T-helper 1 cell (primary cell): ENCODE data around the gene NUAK1.

Experiments
- DNase-seq, 5 donors: peaks; one replicate each; pipeline ENCODE4 v3.0.0-alpha.2; 2012 to 2020

The NUAK1 gene

DNA sequence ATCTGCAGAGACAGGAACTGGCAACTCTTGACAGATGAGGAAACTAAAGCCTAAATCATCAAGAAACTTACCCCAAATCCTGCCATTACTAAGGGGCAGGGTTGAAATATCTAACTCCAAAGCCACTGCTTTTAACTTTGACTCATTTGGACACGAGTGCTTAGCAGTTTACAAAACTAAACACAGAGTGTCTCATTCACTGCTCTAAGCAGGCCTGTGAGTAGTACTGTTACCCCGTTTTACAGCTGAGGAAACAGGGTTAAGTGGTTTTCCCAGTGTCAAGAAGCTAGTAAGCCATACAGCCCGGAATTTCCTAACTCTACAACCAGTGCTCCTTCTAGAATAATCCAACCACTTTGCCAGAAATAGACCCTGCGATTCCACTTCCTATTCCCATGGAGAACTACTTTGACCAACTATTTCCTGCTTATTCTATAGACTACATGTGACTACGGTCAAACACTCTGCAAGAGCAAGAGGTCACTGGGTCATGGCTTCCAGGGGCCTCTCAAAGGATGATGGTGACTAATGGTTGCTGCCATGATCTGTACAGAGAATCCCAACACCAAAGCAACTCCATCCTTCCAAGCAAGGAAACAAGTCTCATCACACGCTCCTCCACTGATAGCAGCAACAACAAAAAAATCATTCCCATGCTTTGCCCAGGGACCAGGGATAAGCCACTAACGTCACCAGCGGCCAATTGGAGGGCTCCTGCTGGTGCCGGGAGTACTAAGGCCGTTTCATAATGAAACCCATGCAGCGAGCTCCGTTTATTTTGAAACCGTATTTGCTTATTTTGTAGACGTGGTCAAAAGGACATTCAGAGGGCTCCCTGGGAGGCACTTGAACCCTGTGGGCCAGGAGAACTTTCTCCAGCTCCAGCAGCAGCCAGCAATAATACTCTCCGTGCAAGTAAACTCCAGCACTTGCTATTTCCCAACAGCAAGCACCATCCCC is 56.3 kb downstream of the NUAK1 start:
- DNase-seq, result no peak

DNA sequence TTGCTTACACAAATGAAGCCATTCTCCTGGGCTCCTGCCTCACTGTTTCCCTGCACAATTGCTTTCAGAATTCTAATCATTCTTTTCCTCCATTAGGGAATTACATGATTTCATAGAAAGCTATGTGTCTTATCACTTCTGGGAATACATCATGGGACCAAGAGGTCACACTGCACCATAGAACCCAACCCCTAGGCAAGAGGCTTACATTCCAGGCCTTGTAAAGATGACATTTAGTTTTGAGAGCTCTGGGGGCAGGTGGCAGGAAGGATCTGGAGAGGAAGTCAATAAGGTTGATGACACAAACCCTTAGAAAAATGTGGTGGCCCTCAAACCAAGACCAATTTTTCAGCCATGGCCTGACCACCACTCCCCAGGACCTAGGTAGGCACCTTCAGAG is 57.1 kb downstream of the NUAK1 start:
- no peak for DNase-seq

DNA sequence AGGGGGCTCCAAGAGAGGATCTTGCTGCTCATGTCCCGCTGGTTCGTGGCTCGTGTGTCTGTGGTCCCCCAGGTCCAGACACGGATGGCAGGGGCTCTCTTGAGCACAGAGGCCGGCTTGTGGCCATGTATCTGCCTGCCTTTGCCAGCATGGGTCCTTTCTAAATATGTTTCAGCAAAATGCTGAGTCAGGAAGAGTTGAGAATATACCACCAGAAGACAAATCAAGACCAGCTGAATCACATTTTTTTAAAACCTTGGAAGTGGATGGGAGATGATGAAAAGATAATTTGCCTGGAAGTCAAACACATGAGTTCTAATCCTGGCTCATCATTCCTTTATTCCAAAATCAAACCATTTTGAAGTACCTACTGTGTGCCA is 58.0 kb downstream of the NUAK1 start:
- DNase-seq, result no peak

DNA sequence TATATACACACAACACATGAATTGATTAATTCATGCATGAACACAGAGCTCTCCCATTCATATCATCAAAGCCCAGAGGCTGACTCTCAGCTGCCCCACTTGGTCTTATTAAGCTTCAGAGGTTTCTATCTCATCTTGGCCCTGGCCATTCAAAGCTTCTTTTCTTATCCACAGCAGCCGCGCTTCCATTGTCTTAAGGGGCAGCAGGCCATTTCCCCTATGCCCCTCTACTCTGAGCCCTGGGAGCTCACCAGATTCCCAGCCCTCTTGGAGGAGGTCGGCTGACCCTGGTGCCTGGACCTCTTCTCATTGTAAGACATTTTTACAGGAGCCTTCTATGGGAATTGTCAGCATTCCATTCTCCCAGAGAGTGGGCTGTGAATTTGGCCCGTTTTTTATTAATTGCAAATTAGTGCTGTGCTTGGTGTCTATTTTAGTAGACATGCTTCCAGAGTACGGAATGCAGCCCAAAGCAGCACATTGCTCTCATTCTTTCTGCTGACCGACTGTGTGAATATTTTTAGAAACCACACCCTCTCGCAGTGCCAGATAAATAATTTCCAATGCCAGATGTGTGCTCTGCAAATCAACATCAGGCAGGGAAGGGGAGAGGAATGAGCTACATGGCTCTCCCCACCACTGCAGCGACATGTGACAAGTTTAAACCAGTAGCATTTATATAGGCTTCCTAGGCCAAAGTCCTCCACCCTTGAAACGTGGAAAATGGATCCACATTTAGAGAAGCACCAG is 58.5 kb downstream of the NUAK1 start:
- DNase-seq, result no peak

DNA sequence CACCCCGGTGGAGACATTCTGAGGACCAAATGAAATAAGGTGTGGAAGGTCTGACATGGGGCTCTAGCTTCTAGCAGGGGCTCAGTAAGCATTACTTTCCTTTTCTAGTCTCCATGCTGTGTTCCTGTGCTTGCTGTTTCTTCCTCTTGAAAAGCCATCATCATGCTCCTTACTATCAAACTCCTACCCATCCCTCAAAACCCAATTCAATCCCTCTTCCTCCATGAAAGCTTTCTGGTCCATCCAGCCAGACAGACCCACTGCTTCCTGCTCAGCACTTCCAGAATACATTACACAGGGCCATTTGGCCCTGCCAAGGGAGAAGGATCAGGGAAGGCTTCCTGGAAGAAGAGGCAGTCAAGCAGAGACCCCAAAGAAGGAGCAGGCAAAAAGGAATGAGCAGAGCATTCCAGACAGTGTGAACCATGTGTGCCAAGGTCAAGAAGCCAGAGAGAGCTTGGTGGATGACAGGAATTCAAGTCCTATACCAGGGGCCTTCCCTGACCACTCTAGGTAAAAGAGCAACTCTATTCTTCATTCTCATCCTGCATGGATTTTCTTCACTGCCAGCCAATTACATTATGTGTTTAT is 59.5 kb downstream of the NUAK1 start:
- DNase-seq, result no peak

DNA sequence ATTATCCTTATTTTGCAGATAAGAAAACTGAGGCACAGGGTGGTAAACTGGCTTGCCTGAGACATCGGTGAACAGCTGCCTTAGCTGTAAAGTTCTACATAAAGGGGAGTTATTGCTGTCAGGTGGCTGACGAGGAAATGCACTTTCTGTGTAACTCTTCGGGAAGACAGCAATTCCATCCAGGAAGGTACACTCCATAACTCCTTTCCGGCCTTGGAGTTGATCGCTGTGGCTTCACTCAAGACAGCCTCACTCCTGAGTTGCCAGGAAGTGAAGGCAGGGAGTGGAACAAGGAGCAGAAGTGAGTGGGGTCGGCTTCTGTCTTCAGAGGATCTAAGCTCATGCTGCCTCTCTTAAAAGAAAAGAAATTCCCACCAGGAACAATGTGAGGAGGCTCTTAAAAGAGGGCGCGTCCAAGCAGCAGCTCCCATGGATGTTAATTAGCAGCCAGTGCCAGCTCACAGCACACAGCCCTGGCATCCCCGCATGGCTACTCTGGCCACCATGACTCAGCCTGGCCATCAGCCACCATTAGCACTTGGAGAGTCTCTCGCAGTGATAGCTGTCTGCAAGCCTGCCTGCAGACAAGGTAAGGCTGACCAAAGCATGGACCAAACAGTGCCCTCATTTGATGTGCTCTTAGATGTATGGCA is 60.3 kb downstream of the NUAK1 start:
- no peak for DNase-seq

DNA sequence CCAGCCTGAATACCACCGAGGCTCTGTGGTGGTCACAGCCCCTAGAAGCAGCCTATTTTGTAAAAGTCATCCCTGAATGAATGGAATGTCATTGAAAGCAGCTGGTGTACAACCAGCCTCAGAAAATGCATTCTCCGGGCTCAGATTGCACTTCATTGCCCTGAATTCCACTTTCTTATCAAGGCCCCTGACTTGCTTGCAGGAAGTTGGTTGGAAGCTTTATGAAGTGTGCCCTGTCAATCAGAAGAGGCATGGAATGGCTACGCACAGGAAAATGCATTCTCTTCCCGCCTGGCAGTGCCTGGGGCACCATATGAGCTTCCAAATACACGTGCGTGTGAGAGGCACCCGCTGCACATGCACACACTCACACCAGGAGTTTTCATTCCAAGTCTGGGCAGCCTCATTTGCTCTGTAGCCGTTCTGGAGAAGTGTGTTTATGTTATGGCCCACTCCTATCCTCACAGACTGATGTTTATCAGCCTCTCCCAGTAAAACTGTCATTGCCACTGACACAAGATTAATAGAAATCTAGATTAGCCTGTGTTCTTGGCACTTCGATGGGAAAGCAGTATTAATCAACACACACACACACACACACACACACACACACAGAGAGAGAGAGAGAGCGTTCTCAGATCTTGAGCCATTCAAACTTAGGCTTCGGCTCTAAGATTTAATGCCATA is 63.9 kb downstream of the NUAK1 start:
- DNase-seq, result no peak

DNA sequence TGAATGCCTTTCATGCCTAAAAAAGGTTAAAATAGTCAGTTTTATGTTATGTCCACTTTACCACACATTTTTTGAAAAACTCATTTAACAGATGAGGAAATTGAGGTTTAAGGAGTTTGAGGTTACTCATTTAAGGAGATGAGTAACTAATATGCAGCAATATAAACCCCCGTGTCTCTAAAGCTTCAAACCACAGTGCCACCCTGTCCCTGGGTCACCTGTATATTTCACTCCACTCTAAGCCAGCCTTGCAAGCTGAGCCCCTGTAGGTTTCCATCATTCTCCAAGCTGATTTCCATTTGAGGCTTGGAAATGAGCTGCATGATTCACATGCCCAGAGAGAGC is 64.4 kb downstream of the NUAK1 start:
- no peak for DNase-seq

DNA sequence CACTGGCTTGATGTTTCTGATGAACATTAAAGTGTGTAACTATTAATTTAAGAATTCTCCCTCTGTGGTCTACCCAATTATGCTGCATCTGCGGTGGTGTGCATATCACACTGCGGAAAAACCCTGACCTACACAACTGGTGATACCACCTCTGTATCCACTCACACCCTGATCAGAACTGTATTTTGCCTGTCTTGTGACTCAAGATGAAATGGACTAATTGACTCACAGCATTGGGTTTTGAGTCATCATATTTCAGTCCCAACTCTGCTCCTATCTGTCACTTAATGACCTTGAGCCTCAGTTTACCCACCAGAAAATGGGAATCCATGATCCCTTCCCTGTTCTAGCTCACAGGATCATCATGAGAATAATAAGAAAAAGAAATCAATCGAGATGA is 65.6 kb downstream of the NUAK1 start:
- DNase-seq, result peak in 1 of 5 donors; percentile 10

DNA sequence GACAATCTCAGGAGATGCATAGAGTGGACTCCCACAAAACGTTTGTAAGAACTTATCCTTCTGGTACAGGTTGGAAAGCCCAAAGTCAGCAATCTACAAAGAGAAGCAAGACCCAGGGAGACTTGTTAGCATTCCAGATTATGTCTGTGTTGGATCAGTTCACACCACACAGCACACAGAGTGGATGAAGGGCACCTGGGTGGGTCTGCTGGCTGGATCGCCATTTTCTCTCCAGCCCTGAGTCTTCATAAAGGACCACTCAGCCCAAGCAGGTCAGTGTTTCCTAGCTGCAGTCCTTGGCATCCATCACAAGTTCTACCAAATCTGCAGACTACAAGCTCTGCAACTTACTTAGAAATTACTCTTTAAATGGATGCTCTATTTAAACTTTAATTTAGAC is 66.0 kb downstream of the NUAK1 start:
- no peak for DNase-seq

DNA sequence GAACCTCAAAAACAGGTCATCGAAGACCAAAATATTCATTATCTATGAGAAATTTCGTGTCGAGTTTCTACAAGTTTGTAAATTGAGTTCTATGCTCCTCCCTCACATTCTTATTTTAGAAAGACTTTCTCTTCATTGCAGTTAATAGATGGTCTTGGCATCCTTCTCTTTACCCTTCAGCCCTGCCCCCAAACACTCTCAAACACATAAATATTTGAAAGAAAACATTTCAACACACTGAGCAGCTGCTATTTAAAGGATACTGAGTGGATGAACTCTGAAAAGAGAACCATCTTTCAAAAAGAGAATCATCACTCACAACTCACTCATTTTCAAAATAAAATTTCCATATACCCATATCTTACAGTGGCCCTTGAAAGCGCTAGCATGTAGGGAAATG is 67.1 kb downstream of the NUAK1 start:
- DNase-seq, result no peak

DNA sequence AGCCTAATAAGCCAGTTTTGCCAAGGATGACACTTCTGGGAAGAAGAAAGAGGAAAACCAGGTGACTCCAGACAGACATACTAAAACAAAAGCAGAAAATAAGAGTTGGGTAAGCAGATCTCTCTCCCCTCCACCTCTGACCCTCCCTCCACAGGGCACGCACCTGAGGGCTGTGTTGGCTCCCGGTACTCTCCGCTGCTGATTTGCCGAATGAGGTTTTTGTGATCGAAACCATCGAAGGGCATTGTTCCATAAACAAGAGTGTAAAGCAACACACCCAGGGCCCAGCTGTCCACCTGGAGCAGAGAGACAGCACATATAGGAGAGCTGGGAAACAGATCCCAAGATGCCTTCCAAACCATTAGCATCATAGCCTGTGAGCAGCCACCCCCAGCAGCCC is 68.1 kb downstream of the NUAK1 start:
- DNase-seq, result no peak

DNA sequence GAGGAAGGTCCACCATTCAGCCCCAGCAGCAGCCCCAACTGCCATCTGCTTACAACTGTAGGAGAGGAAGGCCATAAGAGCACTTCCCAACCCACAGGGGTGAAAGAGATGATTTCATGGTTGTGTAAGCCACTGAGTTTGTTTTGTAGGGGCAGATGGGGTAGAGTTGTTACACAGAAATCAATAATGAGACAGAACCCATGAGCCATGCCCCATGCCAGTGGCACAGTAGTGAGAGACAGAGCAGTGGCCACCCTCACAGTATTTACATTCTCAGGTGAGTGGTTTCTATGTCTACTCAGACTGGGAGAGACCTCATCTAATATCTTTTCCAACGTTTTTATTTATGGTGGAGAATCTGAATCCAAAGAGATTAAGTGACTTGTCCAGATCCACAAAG is 68.6 kb downstream of the NUAK1 start:
- no peak for DNase-seq

DNA sequence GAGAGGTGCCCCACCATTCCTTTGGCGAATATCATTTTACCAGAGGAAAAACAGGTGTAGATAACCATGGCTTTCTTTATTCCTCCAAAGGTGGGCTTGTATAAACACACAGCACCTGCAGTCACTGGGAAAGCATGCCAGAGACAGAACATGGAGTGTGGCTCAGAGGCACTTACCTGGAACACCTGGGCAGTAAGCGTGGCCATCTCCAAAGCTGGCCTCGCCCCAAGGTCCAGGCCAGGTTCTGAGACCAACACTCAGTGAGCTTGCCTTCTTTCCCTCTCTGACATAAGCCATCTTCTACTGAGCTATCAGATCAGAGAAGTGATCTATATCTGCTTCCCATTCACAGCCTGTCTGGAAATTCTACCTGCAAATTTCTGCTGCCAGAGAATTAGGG is 70.5 kb downstream of the NUAK1 start:
- no peak for DNase-seq

DNA sequence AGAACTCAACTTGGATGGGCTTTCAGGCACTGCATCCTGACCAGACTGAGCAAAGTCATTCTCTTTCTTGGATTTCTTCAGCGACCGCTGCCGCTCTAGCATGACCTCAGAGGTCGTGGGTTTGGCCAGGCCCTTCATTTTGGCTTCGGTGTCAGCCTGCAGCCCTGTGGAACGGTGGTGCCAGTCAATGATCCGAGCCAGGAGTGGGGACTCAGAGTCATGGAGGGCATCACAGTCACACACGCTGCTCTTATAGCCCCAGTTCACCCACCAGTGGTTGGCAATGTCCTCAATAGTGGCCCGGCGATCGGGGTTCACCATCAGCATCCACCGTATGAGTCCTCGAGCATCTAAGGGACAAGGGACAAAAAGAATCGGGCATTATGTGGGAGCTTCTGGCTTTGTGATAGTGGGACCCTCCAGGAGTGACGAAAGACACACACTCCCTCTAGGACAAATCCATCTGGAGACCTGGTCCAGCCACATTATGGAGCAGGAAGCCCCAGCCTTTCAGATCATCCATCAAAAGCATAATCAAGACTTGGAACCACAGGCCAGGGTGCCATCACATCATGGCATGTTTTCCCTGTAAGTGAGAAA is 71.0 kb downstream of the NUAK1 start:
- DNase-seq, result no peak

DNA sequence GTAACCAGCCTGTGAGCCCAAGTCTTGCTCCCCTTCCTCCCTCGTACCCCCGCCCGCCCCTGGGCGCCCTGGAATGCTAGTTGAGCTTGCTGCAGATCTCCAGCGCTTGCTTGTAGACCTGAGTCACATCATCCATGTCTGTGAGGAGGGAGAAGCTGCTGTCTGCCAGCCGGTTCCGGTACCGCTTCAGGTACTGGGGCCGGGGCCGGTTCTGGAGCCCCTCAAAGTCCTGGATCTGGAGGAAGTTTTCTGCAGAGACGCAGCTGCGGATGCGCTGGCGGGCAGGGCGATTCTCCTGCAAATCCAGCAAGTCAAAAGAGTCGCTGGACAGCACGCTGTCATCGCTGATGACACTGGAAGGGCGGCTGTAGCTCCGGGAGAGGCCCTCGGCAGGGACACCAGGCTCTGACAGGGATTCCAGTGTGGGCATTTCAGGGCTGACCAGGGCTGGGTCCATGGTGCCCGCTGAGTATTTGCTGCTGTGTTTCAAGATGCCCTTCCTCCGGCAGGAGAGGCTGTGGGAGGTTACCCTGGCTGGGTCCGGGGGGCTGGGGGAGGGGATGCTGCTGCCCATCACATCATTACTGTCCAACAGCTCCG is 71.9 kb downstream of the NUAK1 start:
- DNase-seq, result no peak

DNA sequence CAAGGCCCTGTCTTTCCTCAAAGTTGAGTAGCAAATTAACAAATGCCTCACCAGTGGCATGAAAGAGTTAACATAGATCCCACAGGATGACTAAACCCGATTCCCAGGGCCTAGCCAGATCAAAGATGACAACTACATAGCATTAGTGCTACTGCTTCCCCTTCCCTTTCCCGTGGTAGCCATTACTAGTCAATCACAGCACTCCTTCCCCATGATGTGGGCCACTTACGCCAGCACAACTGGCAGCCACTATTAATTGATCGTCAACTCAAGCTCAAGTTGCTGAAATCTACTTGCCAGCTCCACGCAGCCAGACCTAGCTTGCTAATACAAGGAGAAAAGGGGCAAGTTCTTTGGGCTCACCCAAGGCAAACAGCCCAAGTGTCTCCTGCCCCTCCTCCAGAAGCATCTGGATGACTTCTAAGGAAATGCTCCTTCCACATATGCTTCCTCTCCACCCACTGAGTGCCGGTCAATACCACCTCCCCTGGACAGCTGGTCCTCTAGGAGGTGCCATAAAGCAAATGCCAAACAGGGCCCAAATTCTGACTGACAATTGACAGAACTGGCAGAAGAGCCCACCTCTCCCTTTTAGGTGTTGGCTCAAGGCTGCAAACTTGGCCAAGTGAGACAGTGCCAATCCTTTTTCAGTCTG is 72.6 kb downstream of the NUAK1 start:
- no peak for DNase-seq

DNA sequence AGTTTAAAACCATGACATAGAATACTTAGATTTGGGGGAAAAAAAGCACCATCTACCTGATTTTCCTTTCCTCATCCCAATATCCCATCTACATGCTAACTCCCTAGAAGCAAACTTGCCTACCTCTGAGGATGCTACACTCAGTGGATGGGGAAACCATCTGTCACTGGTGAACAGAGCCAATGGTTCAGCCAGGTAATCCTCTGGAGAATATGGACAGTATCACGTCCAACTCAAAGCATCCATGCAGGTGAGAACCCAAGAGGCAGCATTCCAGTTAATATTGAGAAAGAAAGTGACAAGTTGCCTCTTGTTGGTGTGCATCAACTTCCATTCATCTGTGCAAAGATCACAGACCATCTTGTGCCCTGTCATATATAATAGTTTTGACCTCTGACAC is 73.2 kb downstream of the NUAK1 start:
- DNase-seq, result no peak

DNA sequence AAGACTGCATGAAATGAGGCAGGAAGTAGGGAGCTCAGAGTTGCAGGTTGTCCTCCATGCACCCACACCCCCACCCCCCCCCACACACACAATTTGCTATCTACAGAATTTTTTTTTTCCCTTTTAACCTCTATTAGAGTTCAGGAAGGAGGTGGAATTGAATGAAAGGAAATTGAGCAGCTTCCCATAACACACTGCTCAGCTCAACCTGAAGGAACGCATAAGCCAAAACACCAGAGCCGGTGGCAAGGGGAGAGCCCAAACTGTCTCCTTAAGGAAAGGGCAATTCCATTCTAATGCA is 74.1 kb downstream of the NUAK1 start:
- no peak for DNase-seq

DNA sequence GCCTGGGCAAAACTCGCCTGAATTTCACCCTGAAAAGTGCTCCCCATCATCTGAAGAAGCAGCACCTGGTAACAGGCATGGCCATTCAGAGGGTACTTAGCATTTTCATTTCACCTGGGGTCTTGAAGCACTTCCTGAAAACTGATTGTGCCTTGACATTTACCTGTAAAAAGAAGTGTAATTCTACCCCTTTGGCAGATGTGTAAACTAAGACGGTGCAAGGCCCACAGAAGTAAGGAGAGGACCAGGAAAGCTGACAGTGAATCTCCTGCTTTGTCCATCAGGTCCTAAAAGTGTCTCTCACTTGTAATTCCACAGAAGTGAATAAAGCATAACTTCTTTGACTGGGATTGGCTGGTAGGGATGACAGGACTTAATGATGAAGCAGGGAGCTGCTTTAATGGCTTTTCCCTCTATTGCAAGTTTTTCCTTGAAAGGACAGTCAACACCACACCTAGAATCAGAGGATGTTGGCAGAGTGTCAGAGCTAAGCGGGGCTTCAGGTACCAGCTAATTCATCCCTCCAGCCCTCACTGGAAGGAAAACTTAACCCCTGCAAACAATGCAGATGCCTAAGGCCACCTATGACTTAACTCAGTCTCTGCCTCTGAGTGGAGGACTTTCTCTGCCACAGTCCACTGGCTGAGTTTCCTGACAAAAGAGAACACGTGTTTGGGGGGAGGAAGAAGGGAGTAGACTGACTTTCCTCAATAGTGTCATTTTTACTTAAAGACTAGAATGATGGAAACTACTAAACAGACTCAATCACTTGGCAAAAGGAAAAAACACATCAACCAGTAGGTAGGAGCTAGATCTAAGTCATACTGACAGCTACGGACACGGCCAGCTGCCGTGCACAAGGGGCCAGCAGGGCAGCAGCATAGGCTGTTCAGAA is 74.7 kb downstream of the NUAK1 start:
- no peak for DNase-seq

DNA sequence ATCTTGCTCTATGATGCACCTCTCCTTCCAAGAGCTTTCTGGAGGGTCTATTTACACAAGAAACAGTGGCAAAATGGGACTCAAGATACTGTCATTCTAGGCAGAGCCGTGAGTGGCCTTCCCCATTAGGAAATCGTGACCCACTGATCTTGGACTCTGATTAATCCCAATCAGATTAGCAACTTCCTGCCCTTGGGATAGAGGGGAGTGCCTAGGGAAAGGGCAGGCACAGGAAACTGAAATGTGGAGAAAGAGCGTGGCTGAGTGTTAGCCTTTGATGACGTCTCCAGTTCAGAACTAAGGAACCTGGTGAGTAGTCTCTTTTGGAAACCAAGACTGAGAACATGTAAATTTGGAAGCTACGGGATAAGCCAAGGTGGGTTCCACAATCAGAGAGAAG is 76.1 kb downstream of the NUAK1 start:
- no peak for DNase-seq
